KBM-7 (cell line): ENCODE measurements around the gene CCDC81.

Source experiments
- DNase-seq: peaks from one replicate; pipeline ENCODE4 v3.0.0-alpha.2; 2015
- in situ Hi-C: fragments of 300-500 bp; cut with MboI; formaldehyde crosslinking; loops from 2 replicates; pipeline ENCODE4 v1.14.3; 2020; ENCODE audit warnings: low sequenced_read_pairs, low pct_unique_long_range_greater_than_20kb, mixed read lengths

The CCDC81 gene

GRCh38 chr11:86458294-86459001 is 83.8 kb downstream of the CCDC81 start:
- in situ Hi-C loops = loop anchor here (25.0 kb wide), 1 partner anchor 354 kb away; the partner anchor contains the start of gene PRSS23
- no peak for DNase-seq

- DNase-seq = no peak
- in situ Hi-C loops = loop anchor here (25.0 kb wide), 1 partner anchor 353 kb away; the partner anchor contains the start of gene PRSS23
These were observed 84.3 kb downstream of the CCDC81 start for GRCh38 chr11:86459002-86459385.

GRCh38 chr11:86459682-86460460 is 85.2 kb downstream of the CCDC81 start:
- in situ Hi-C loops = loop anchor here (25.0 kb wide), 1 partner anchor 352 kb away; the partner anchor contains the start of gene PRSS23
- no peak for DNase-seq

- in situ Hi-C loops = loop anchor here (25.0 kb wide), 1 partner anchor 352 kb away; the partner anchor contains the start of gene PRSS23
- DNase-seq = no peak
These were observed 86.0 kb downstream of the CCDC81 start for GRCh38 chr11:86460461-86461385.

GRCh38 chr11:86461892-86462291 is 87.2 kb downstream of the CCDC81 start:
- no peak for DNase-seq
- in situ Hi-C loops = loop anchor here (25.0 kb wide), 1 partner anchor 350 kb away; the partner anchor contains the start of gene PRSS23

GRCh38 chr11:86463120-86463519 is 88.4 kb downstream of the CCDC81 start:
- DNase-seq = no peak
- in situ Hi-C loops = loop anchor here (25.0 kb wide), 1 partner anchor 349 kb away; the partner anchor contains the start of gene PRSS23

- no peak for DNase-seq
- in situ Hi-C loops = loop anchor here (25.0 kb wide), 1 partner anchor 348 kb away; the partner anchor contains the start of gene PRSS23
These were observed 89.3 kb downstream of the CCDC81 start for GRCh38 chr11:86463955-86464354.

GRCh38 chr11:86464509-86465221 is 90.0 kb downstream of the CCDC81 start:
- in situ Hi-C loops = loop anchor here (25.0 kb wide), 1 partner anchor 348 kb away; the partner anchor contains the start of gene PRSS23
- DNase-seq = no peak

GRCh38 chr11:86468169-86468568 is 93.5 kb downstream of the CCDC81 start:
- no peak for DNase-seq

GRCh38 chr11:86469491-86470388 is 95.1 kb downstream of the CCDC81 start:
- in situ Hi-C loops = loop anchor here (25.0 kb wide), 1 partner anchor 343 kb away; the partner anchor contains the start of gene PRSS23
- DNase-seq = no peak

More at GRCh38 chr11:86468169-86468568, 93.5 kb downstream of the CCDC81 start:
- in situ Hi-C loops = loop anchor here (25.0 kb wide), 1 partner anchor 344 kb away; the partner anchor contains the start of gene PRSS23
